Natural killer cell (primary cell): ENCODE measurements around the gene KRTCAP2. TPM values are rescaled to one million over a fixed set of nuclear protein-coding genes. Genes with fewer than 3 reads are reported as not detected.
"Not testable (repeated sequence)": the region's sequence is repeated elsewhere in the genome, so short reads cannot be mapped to it uniquely, and the experiment has no call there.

Experiments used
- ATAC-seq, 3 donors: fragments of 150-1000 bp in 2 of 3; fragments of 200-7000 bp in 1 of 3; cut with Tn5 transposase; 1 replicate in 1 of 3; 2 replicates in 2 of 3; pipeline ENCODE4 v1.10.0; 2021; ENCODE audit warnings: mild to moderate bottlenecking in 2 of 3, moderate library complexity in 2 of 3
- DNase-seq, 2 donors: peaks; one replicate each; pipeline versions ENCODE4 v3.0.0 to v3.0.0-alpha.2; 2013 to 2021; ENCODE audit warnings: mixed read lengths in 1 of 2
- H3K27ac ChIP-seq: one replicate; pipeline ENCODE4 v1.5.1; 2013; ENCODE audit warnings: mild to moderate bottlenecking, low read length
- H3K27me3 ChIP-seq: one replicate; pipeline ENCODE4 v1.6.1; 2013; ENCODE audit warnings: low read length; ENCODE audit not compliant: control insufficient read depth, insufficient read depth
- H3K36me3 ChIP-seq: one replicate; pipeline ENCODE4 v1.6.1; 2013; ENCODE audit warnings: low read length; ENCODE audit not compliant: control insufficient read depth, insufficient read depth
- H3K4me1 ChIP-seq: one replicate; pipeline ENCODE4 v1.6.1; 2013; ENCODE audit warnings: low read length; ENCODE audit not compliant: control insufficient read depth, insufficient read depth
- H3K4me3 ChIP-seq: one replicate; pipeline ENCODE4 v1.5.1; 2013; ENCODE audit warnings: low read length
- H3K9me3 ChIP-seq: one replicate; pipeline ENCODE4 v1.6.1; 2013; ENCODE audit warnings: low read length; ENCODE audit not compliant: control insufficient read depth, insufficient read depth
- H3K27ac Mint-ChIP-seq, 2 donors: one replicate each; pipeline ENCODE4 v1.8.0; 2022; ENCODE audit warnings: mild to moderate bottlenecking in 2 of 2, mixed read lengths in 2 of 2, moderate library complexity in 1 of 2
- H3K27me3 Mint-ChIP-seq, 2 donors: one replicate each; pipeline ENCODE4 v1.8.0; 2022; ENCODE audit warnings: low read depth in 2 of 2, mixed read lengths in 2 of 2
- H3K36me3 Mint-ChIP-seq: one replicate; pipeline ENCODE4 v1.8.0; 2022; ENCODE audit warnings: mixed read lengths
- H3K4me1 Mint-ChIP-seq, 2 donors: one replicate each; pipeline ENCODE4 v1.8.0; 2022; ENCODE audit warnings: mixed read lengths in 2 of 2
- H3K4me3 Mint-ChIP-seq: one replicate; pipeline ENCODE4 v1.8.0; 2022; ENCODE audit warnings: mild to moderate bottlenecking, moderate library complexity, mixed read lengths
- H3K9me3 Mint-ChIP-seq, 2 donors: one replicate each; pipeline ENCODE4 v1.8.0; 2022; ENCODE audit warnings: mixed read lengths in 2 of 2
- CTCF ChIP-seq: fragments of 200-600 bp; IDR thresholded peaks from one replicate; pipeline ENCODE4 v1.8.0; 2022; ENCODE audit warnings: antibody characterized with exemption
- WGBS: methylation state at CpG from one replicate; pipeline ENCODE4 v1.1.7; 2013; ENCODE audit warnings: missing lambda C conversion rate; ENCODE audit not compliant: insufficient coverage; 5-methylcytosine and 5-hydroxymethylcytosine counted together
- intact Hi-C: fragments of 100-400 bp; cut with micrococcal nuclease; formaldehyde crosslinking; loops from one replicate; pipeline ENCODE4 v1.14.2; 2022
- total RNA-seq, 4 donors: library from RNA; stranded (reverse); fragments of 120-200 nt in 1 of 4; gene quantifications; one replicate each; pipeline versions ENCODE4 v1.2.3 to v1.2.4, GENCODE V29; 2013 to 2022

KRTCAP2 gene
- total RNA-seq, 3 donors from 2014 or later (not counting 1 experiment from before 2014, with no cell fraction given), result 95.3 to 113 (median 104) TPM

GRCh38 chr1:155218854-155219591 lies 45.9 kb upstream of the KRTCAP2 start:
- DNase-seq (peak in 1 of 2 donors; percentile 57), ATAC-seq (peak in 2 of 3 donors; percentile 17 to 34)
- TF ChIP-seq CTCF, result no peak
- H3K36me3 Mint-ChIP-seq, result no peaks in the 10 kb centered on the region
- Histone ChIP-seq H3K4me3 (no peak overlapping the region), H3K36me3 (no peaks in the 10 kb centered on the region), H3K27ac (peak overlapping the region; percentile 70), H3K9me3 (no peaks in the 10 kb centered on the region), H3K27me3 (no peaks in the 10 kb centered on the region), H3K4me1 (peaks cover 26% of the 10 kb centered on the region)
- H3K27ac Mint-ChIP-seq, result peak overlapping the region; percentile 90 to 93
- no peaks in the 10 kb centered on the region for H3K9me3 Mint-ChIP-seq
- no peaks in the 10 kb centered on the region for H3K27me3 Mint-ChIP-seq
- peaks cover 21 to 24% of the 10 kb centered on the region in 2 donors for H3K4me1 Mint-ChIP-seq
- 64% methylated on average over 6 of the region's 7 CpGs for WGBS
- intact Hi-C loops, result no loop called here
- peak overlapping the region; percentile 83 for H3K4me3 Mint-ChIP-seq

- H3K27me3 Mint-ChIP-seq, H3K27me3 ChIP-seq, H3K36me3 Mint-ChIP-seq, H3K9me3 ChIP-seq, H3K27ac ChIP-seq, H3K4me3 Mint-ChIP-seq, ATAC-seq, H3K27ac Mint-ChIP-seq, H3K9me3 Mint-ChIP-seq, H3K4me3 ChIP-seq, H3K36me3 ChIP-seq, DNase-seq, intact Hi-C loops: not testable (repeated sequence)
- peaks cover 13 to 19% of the 10 kb centered on the region in 2 donors for H3K4me1 Mint-ChIP-seq
- WGBS, result 79% methylated on average over 2 of the region's 10 CpGs
- peaks cover 15% of the 10 kb centered on the region for H3K4me1 ChIP-seq
Measured at GRCh38 chr1:155214702-155215101, 41.6 kb upstream of the KRTCAP2 start.

GRCh38 chr1:155212051-155212440 lies 38.9 kb upstream of the KRTCAP2 start:
- H3K4me1 Mint-ChIP-seq, result peaks cover 22 to 29% of the 10 kb centered on the region in 2 donors
- ATAC-seq, intact Hi-C loops, DNase-seq, H3K9me3 Mint-ChIP-seq, H3K27me3 ChIP-seq, H3K36me3 Mint-ChIP-seq, H3K4me3 Mint-ChIP-seq, H3K27ac ChIP-seq, H3K27me3 Mint-ChIP-seq, H3K4me3 ChIP-seq, H3K9me3 ChIP-seq, H3K27ac Mint-ChIP-seq, H3K36me3 ChIP-seq: not testable (repeated sequence)
- 95% methylated on average over 5 of the region's 7 CpGs for WGBS
- H3K4me1 ChIP-seq, result peaks cover 23% of the 10 kb centered on the region

- H3K36me3 ChIP-seq, H3K27me3 ChIP-seq, H3K9me3 ChIP-seq, H3K27me3 Mint-ChIP-seq, H3K27ac Mint-ChIP-seq, H3K9me3 Mint-ChIP-seq, ATAC-seq, DNase-seq, intact Hi-C loops, H3K36me3 Mint-ChIP-seq, H3K4me3 Mint-ChIP-seq, H3K27ac ChIP-seq, H3K4me3 ChIP-seq: not testable (repeated sequence)
- H3K4me1 Mint-ChIP-seq, result peaks cover 25 to 33% of the 10 kb centered on the region in 2 donors
- H3K4me1 ChIP-seq, result peaks cover 26% of the 10 kb centered on the region
- WGBS, result 95% methylated on average over 12 of the region's 13 CpGs
Measured at GRCh38 chr1:155211381-155212050, 38.4 kb upstream of the KRTCAP2 start.
